Dermis microvascular lymphatic vessel endothelial cell (primary cell): ENCODE data around the gene ZNF17. TPM values are rescaled to one million over a fixed set of nuclear protein-coding genes. Genes with fewer than 3 reads are reported as not detected.
"Not testable (repeated sequence)": the region's sequence is repeated elsewhere in the genome, so short reads cannot be mapped to it uniquely, and the experiment has no call there.

ENCODE experiments used
- DNase-seq, 2 donors: peaks; one replicate each; pipeline versions ENCODE4 v3.0.0 to v3.0.0-alpha.2; 2010; ENCODE audit warnings: low read depth in 2 of 2
- total RNA-seq: library from RNA; depleted of rRNA; stranded (reverse); fragments of >200 nt; gene quantifications from 2 replicates; pipeline ENCODE4 v1.2.1, GENCODE V29; 2014

The ZNF17 gene
- total RNA-seq, result 9.8 and 10.9 TPM in 2 replicates

GRCh38 chr19:57410877-57411671 is at the start of gene ZNF17:
Gene ZNF17, plus strand, starts transcription at chr19:57411161. Its CDS starts 2,455 bp downstream, at chr19:57413616.
- DNase-seq, result peak; percentile 87 to 95

- DNase-seq, result no peak
Observed at GRCh38 chr19:57362419-57362818, 48.5 kb upstream of the ZNF17 start.

GRCh38 chr19:57362997-57363687 is 47.8 kb upstream of the ZNF17 start, which contains the start of the genes TRAPPC2B and ZNF547:
Gene TRAPPC2B, plus strand, starts transcription at chr19:57363551. Its CDS starts 1,283 bp downstream, at chr19:57364834.
Gene ZNF547, plus strand, starts transcription at chr19:57363551. Its CDS starts 5,005 bp downstream, at chr19:57368556.
- peak; percentile 99 to 100 for DNase-seq

GRCh38 chr19:57363688-57364181 is 47.2 kb upstream of the ZNF17 start:
- DNase-seq, result peak in 1 of 2 donors; percentile 11

GRCh38 chr19:57366776-57367175 is 44.2 kb upstream of the ZNF17 start:
- no peak for DNase-seq

GRCh38 chr19:57374179-57374578 is 36.8 kb upstream of the ZNF17 start:
- DNase-seq, result no peak

GRCh38 chr19:57374647-57375046 is 36.3 kb upstream of the ZNF17 start:
- DNase-seq, result not testable (repeated sequence)

GRCh38 chr19:57376151-57376550 is 34.8 kb upstream of the ZNF17 start:
- DNase-seq, result no peak

- no peak for DNase-seq
Observed at GRCh38 chr19:57377498-57378146, 33.3 kb upstream of the ZNF17 start.

- no peak for DNase-seq
Observed at GRCh38 chr19:57380923-57381322, 30.0 kb upstream of the ZNF17 start.

GRCh38 chr19:57382806-57383488 is 28.0 kb upstream of the ZNF17 start:
- no peak for DNase-seq

- no peak for DNase-seq
Observed at GRCh38 chr19:57389194-57389729, 21.7 kb upstream of the ZNF17 start.

GRCh38 chr19:57389730-57390598 is 21.0 kb upstream of the ZNF17 start, which contains the start of gene ZNF548:
Gene ZNF548, plus strand, starts transcription at chr19:57389854. Its CDS starts 246 bp downstream, at chr19:57390100.
- peak; percentile 98 to 99 for DNase-seq

GRCh38 chr19:57395710-57396109 is 15.3 kb upstream of the ZNF17 start:
- no peak for DNase-seq

GRCh38 chr19:57398868-57399267 is 12.1 kb upstream of the ZNF17 start:
- DNase-seq, result no peak

- DNase-seq, result no peak
Observed at GRCh38 chr19:57403737-57404563, 7.0 kb upstream of the ZNF17 start.

- DNase-seq, result peak; percentile 32 to 64
Observed at GRCh38 chr19:57406516-57407123, 4.3 kb upstream of the ZNF17 start.

- no peak for DNase-seq
Observed at GRCh38 chr19:57419439-57419838, 8.5 kb downstream of the ZNF17 start.

GRCh38 chr19:57421037-57421436 is 10.1 kb downstream of the ZNF17 start:
- no peak for DNase-seq
